Lower leg skin (tissue), 3 donors: ENCODE data around the gene ANKRD13D.

Source experiments
- POLR2A ChIP-seq, 2 donors: fragments of 450-650 bp; IDR thresholded peaks; one replicate each; pipeline ENCODE4 v1.6.1; 2016 to 2017; ENCODE audit warnings: antibody characterized with exemption in 2 of 2, mild to moderate bottlenecking in 1 of 2, moderate library complexity in 1 of 2
- TF ChIP-seq, protein P1 (sequence below), 3 donors: fragments of 450-650 bp; IDR thresholded peaks; one replicate each; pipeline ENCODE4 v1.5.1; 2016; ENCODE audit warnings: antibody characterized with exemption in 3 of 3, mild to moderate bottlenecking in 3 of 3, moderate library complexity in 2 of 3

DNA sequence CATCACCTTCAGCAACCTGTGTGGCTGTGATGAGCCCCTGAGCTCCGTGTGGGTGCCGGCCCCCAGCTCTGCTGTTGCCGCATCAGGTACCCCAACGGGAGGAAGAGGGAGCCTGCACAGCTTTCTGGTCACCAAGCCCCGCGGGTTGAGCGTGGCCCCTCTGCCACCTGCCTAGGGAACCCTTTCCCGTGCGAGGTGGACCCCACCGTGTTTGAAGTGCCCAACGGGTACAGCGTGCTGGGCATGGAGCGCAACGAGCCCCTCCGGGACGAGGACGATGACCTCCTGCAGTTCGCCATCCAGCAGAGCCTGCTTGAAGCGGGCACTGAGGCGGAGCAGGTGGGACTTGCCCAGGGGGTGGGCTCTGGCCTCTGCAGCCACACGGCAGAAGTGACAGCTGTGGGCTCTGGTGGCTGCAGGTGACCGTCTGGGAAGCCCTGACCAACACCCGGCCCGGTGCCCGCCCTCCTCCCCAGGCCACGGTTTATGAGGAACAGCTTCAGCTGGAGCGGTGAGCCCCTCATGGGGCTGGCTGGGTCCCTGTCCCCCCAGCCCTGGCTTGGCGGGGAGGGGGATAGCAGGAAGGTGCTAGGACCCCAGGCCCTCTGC, 12.3 kb downstream of the ANKRD13D start:
- TF ChIP-seq, protein P1, sequence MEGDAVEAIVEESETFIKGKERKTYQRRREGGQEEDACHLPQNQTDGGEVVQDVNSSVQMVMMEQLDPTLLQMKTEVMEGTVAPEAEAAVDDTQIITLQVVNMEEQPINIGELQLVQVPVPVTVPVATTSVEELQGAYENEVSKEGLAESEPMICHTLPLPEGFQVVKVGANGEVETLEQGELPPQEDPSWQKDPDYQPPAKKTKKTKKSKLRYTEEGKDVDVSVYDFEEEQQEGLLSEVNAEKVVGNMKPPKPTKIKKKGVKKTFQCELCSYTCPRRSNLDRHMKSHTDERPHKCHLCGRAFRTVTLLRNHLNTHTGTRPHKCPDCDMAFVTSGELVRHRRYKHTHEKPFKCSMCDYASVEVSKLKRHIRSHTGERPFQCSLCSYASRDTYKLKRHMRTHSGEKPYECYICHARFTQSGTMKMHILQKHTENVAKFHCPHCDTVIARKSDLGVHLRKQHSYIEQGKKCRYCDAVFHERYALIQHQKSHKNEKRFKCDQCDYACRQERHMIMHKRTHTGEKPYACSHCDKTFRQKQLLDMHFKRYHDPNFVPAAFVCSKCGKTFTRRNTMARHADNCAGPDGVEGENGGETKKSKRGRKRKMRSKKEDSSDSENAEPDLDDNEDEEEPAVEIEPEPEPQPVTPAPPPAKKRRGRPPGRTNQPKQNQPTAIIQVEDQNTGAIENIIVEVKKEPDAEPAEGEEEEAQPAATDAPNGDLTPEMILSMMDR (IDR thresholded peaks at IDR 0.05) = no peak
- TF ChIP-seq POLR2A (IDR thresholded peaks at IDR 0.05) = no peak
